ENCODE data around the gene DNAJC10.
A peak's percentile ranks its signal among the peaks of the same experiment; 100 is the strongest.

The DNAJC10 gene

DNA sequence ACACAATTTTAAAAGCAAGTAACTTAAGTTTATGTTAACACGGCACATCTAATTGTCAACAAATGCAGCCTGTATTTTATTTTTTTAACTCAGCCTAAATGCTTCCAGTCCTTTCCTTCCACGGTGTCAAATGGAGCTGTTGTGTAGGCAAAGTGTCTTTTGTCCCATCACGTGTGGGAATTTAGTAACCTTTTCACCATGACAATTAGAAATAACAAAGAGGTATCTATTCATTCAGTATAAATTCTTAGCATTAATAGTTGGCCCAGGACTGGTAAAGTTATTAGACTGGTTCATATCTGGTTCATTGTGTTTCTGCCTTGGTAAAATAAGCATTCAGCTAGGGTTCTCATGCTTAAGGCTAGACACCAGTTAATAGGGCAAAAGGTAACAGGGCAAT, 102.4 kb downstream of the DNAJC10 start:
- Histone ChIP-seq H3K27me3 (ENCODE audit: control insufficient read depth, insufficient read depth, low read length) (no peaks in the 10 kb centered on the region), H3K36me3 (ENCODE audit: control insufficient read depth, insufficient read depth, low read length) (no peaks in the 10 kb centered on the region), H3K9me3 (ENCODE audit: control insufficient read depth, insufficient read depth, low read length) (no peaks in the 10 kb centered on the region), H3K9ac (ENCODE audit: low read depth, low read length) (no peak overlapping the region), H3K4me1 (ENCODE audit: control insufficient read depth, insufficient read depth, low read length) (peaks cover 37% of the 10 kb centered on the region), H3K4me3 (ENCODE audit: low read depth, low read length) (peak overlapping the region; percentile 33), H3K27ac (ENCODE audit: low read depth, low read length) (peak overlapping the region; percentile 83)

DNA sequence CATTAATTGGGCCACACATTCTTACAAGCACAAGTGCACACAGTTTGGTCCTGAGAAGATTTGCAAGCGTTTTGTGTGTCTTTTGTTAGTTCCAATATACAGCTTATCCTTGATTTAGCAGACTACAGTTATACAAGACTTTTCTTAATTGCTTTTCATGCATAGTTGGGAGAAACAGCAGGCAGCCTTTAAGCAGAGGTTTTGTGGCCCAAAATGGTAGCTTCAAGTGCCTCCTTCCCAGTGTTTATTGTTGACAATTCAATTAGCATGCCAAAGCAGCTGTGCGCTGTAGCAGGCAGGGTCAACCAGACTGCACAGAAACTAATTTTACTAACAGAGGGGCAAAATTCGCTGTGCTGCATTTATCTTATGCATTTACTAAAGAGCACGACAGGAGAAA, 102.9 kb downstream of the DNAJC10 start:
- Histone ChIP-seq H3K4me1 (ENCODE audit: control insufficient read depth, insufficient read depth, low read length) (peaks cover 37% of the 10 kb centered on the region), H3K36me3 (ENCODE audit: control insufficient read depth, insufficient read depth, low read length) (no peaks in the 10 kb centered on the region), H3K9ac (ENCODE audit: low read depth, low read length) (no peak overlapping the region), H3K9me3 (ENCODE audit: control insufficient read depth, insufficient read depth, low read length) (no peaks in the 10 kb centered on the region), H3K27me3 (ENCODE audit: control insufficient read depth, insufficient read depth, low read length) (no peaks in the 10 kb centered on the region), H3K4me3 (ENCODE audit: low read depth, low read length) (peak overlapping the region; percentile 33), H3K27ac (ENCODE audit: low read depth, low read length) (peak overlapping the region; percentile 83)

DNA sequence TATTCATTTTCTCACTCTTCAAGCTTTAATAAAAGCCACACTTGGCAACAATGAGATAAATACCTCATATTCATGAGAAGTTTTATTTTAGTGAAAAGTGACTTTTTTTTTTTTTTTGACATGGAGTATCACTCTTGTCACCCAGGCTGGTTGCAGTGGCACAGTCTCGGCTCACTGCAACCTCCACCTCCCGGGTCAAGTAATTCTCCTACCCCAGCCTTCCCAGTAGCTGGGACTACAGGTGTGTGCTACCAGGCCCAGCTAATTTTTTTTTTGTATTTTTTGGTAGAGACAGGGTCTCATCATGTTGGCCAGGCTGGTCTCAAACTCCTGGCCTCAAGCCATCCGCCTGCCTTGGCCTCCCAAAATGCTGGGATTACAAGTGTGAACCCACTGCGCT, 103.4 kb downstream of the DNAJC10 start:
- H3K4me1 ChIP-seq (ENCODE audit: control insufficient read depth, insufficient read depth, low read length) = peaks cover 37% of the 10 kb centered on the region
- no peak overlapping the region for H3K9ac ChIP-seq (ENCODE audit: low read depth, low read length)
- no peak overlapping the region for H3K4me3 ChIP-seq (ENCODE audit: low read depth, low read length)
- H3K27ac ChIP-seq (ENCODE audit: low read depth, low read length) = peak overlapping the region; percentile 83
- no peaks in the 10 kb centered on the region for H3K27me3 ChIP-seq (ENCODE audit: control insufficient read depth, insufficient read depth, low read length)
- no peaks in the 10 kb centered on the region for H3K36me3 ChIP-seq (ENCODE audit: control insufficient read depth, insufficient read depth, low read length)
- H3K9me3 ChIP-seq (ENCODE audit: control insufficient read depth, insufficient read depth, low read length) = no peaks in the 10 kb centered on the region

DNA sequence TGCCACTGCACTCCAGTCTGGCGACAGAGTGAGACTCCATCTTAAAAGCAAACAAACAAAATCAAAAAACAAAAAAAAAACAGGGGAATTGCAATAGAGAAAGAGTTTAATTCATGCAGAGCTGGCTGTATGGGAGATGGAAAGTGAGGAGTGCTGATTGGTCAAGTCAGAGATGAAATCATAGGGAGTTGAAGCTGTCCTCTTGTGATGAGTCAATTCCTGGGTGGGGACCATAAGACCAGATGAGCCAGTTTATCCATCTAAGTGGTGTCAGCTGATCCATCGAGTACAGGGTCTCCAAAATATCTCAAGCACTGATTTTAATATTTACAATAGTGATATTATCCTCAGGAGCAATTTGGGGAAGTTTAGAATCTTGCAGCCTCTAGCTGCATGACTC, 105.1 kb downstream of the DNAJC10 start:
- H3K4me1 ChIP-seq (ENCODE audit: control insufficient read depth, insufficient read depth, low read length) = peaks cover 45% of the 10 kb centered on the region
- H3K4me3 ChIP-seq (ENCODE audit: low read depth, low read length) = no peak overlapping the region
- no peak overlapping the region for H3K9ac ChIP-seq (ENCODE audit: low read depth, low read length)
- no peaks in the 10 kb centered on the region for H3K36me3 ChIP-seq (ENCODE audit: control insufficient read depth, insufficient read depth, low read length)
- no peak overlapping the region for H3K27ac ChIP-seq (ENCODE audit: low read depth, low read length)
- no peaks in the 10 kb centered on the region for H3K27me3 ChIP-seq (ENCODE audit: control insufficient read depth, insufficient read depth, low read length)
- no peaks in the 10 kb centered on the region for H3K9me3 ChIP-seq (ENCODE audit: control insufficient read depth, insufficient read depth, low read length)

DNA sequence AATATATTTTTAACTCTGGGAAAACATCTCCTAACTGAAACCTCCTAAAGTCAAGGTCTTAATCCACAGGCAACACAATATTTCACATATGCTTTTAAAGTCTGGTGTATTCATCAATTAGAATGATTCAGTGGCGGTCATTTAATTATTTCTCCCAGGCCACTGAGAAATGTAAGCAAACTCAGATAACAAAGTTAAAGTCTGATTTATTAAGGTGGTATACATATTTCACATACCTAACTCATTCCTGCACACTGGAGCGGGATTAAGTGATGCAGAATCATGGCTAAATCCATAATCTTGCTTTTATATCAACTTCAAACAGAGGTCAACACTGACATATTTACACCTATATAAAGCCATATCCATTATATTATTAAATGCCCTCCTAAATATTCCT, 106.7 kb downstream of the DNAJC10 start:
- H3K4me1 ChIP-seq (ENCODE audit: control insufficient read depth, insufficient read depth, low read length) = peaks cover 42% of the 10 kb centered on the region
- H3K4me3 ChIP-seq (ENCODE audit: low read depth, low read length) = no peak overlapping the region
- H3K36me3 ChIP-seq (ENCODE audit: control insufficient read depth, insufficient read depth, low read length) = no peaks in the 10 kb centered on the region
- H3K27me3 ChIP-seq (ENCODE audit: control insufficient read depth, insufficient read depth, low read length) = no peaks in the 10 kb centered on the region
- H3K27ac ChIP-seq (ENCODE audit: low read depth, low read length) = no peak overlapping the region
- H3K9ac ChIP-seq (ENCODE audit: low read depth, low read length) = no peak overlapping the region
- no peaks in the 10 kb centered on the region for H3K9me3 ChIP-seq (ENCODE audit: control insufficient read depth, insufficient read depth, low read length)

DNA sequence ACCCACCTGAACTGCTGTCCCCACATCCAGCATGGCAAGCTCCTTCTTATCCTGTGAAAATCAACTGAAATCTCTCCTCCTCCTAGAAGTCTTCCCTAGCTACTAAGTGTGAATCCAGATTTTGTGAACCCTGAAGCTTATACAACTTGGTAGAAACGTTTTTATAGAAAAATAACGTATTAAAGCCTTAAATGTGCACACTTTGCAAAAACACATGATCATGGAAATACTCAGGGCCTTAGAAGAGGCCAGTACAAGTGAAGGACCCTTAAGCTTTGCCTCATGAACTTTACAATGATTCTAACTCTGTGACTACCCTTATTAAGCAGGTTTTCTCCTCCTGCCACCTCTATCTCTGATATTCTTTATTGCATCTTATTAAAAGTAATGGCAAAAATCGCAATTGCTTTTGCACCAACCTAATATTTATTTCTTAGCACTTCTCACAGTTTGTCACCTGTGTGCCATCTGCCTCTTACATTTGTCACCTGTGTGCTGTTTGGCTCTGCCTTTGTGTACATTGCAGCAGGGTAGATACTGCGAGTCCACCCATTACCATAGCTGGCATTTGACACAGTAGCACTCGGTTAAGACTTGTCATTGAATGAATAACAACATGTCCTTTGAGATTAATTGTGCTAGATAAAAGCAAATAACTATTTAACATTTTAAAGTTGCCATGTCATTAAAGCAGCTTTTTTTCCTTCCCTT, 108.2 kb downstream of the DNAJC10 start:
- Histone ChIP-seq H3K9ac (ENCODE audit: low read depth, low read length) (no peak overlapping the region), H3K27ac (ENCODE audit: low read depth, low read length) (no peak overlapping the region), H3K4me1 (ENCODE audit: control insufficient read depth, insufficient read depth, low read length) (peaks cover 27% of the 10 kb centered on the region), H3K36me3 (ENCODE audit: control insufficient read depth, insufficient read depth, low read length) (no peaks in the 10 kb centered on the region), H3K9me3 (ENCODE audit: control insufficient read depth, insufficient read depth, low read length) (no peaks in the 10 kb centered on the region), H3K27me3 (ENCODE audit: control insufficient read depth, insufficient read depth, low read length) (no peaks in the 10 kb centered on the region), H3K4me3 (ENCODE audit: low read depth, low read length) (no peak overlapping the region)

DNA sequence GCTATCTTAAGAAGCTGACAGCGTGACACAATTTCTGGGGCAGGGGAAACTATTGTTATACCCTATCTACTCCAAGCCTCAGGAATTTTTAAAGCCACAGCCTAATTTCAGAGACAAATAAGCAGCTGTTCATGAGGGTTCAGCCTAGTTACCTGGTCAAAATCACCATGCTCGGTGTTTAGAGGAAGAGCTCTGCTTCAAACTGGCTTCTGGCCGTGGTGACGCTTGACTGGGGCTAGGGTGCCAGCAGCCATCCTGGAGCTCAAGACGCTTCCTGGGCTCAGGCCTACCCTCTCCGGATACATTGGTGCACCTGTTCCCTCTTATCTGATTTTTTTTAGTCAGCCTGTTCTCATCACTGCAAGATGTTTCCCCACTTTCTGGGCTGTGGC, 108.7 kb downstream of the DNAJC10 start:
- no peak overlapping the region for H3K4me3 ChIP-seq (ENCODE audit: low read depth, low read length)
- H3K27ac ChIP-seq (ENCODE audit: low read depth, low read length) = no peak overlapping the region
- H3K9ac ChIP-seq (ENCODE audit: low read depth, low read length) = no peak overlapping the region
- H3K27me3 ChIP-seq (ENCODE audit: control insufficient read depth, insufficient read depth, low read length) = no peaks in the 10 kb centered on the region
- no peaks in the 10 kb centered on the region for H3K36me3 ChIP-seq (ENCODE audit: control insufficient read depth, insufficient read depth, low read length)
- no peaks in the 10 kb centered on the region for H3K9me3 ChIP-seq (ENCODE audit: control insufficient read depth, insufficient read depth, low read length)
- peaks cover 22% of the 10 kb centered on the region for H3K4me1 ChIP-seq (ENCODE audit: control insufficient read depth, insufficient read depth, low read length)

DNA sequence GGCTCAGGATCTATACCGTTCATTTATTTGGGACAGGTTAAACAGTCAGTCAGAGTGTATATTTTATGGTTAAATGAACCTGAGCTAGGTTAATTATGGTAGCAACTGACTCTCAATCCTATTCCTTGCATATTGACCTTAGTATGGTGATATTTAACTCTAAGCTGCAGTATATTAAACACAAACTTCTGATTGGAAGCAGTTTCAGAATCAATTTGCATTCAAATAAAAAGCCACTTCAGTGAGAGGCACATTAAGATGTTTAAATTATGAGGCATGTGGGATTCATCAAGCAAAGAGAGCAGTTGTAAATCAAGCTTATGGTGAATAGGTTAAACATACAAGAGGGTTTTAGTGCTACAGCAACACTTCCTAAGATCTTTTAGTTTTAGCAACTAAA, 110.0 kb downstream of the DNAJC10 start:
- Histone ChIP-seq H3K27me3 (ENCODE audit: control insufficient read depth, insufficient read depth, low read length) (no peaks in the 10 kb centered on the region), H3K9ac (ENCODE audit: low read depth, low read length) (no peak overlapping the region), H3K36me3 (ENCODE audit: control insufficient read depth, insufficient read depth, low read length) (no peaks in the 10 kb centered on the region), H3K4me1 (ENCODE audit: control insufficient read depth, insufficient read depth, low read length) (peaks cover 19% of the 10 kb centered on the region), H3K4me3 (ENCODE audit: low read depth, low read length) (no peak overlapping the region), H3K27ac (ENCODE audit: low read depth, low read length) (no peak overlapping the region), H3K9me3 (ENCODE audit: control insufficient read depth, insufficient read depth, low read length) (no peaks in the 10 kb centered on the region)

DNA sequence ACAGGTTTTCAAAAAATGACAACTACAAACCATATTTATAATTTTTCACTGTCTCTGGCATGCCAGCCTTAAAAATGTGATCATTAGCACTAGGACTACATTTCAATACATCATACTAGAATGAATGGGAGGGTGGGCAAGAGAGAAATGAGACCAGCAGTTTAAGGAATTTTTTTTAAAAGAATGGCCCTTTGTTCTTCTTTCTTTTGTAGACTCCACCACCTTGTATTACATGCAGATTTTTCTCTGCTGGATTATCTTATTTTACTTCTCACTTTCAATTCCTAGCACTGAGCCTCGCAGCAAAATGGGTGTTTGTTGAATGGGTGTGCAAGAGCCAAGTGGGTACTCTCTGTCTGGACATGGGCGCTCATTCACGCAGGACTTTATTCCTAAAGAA, 110.4 kb downstream of the DNAJC10 start:
- no peaks in the 10 kb centered on the region for H3K36me3 ChIP-seq (ENCODE audit: control insufficient read depth, insufficient read depth, low read length)
- peaks cover 19% of the 10 kb centered on the region for H3K4me1 ChIP-seq (ENCODE audit: control insufficient read depth, insufficient read depth, low read length)
- no peaks in the 10 kb centered on the region for H3K27me3 ChIP-seq (ENCODE audit: control insufficient read depth, insufficient read depth, low read length)
- no peak overlapping the region for H3K4me3 ChIP-seq (ENCODE audit: low read depth, low read length)
- no peak overlapping the region for H3K9ac ChIP-seq (ENCODE audit: low read depth, low read length)
- H3K9me3 ChIP-seq (ENCODE audit: control insufficient read depth, insufficient read depth, low read length) = no peaks in the 10 kb centered on the region
- no peak overlapping the region for H3K27ac ChIP-seq (ENCODE audit: low read depth, low read length)

DNA sequence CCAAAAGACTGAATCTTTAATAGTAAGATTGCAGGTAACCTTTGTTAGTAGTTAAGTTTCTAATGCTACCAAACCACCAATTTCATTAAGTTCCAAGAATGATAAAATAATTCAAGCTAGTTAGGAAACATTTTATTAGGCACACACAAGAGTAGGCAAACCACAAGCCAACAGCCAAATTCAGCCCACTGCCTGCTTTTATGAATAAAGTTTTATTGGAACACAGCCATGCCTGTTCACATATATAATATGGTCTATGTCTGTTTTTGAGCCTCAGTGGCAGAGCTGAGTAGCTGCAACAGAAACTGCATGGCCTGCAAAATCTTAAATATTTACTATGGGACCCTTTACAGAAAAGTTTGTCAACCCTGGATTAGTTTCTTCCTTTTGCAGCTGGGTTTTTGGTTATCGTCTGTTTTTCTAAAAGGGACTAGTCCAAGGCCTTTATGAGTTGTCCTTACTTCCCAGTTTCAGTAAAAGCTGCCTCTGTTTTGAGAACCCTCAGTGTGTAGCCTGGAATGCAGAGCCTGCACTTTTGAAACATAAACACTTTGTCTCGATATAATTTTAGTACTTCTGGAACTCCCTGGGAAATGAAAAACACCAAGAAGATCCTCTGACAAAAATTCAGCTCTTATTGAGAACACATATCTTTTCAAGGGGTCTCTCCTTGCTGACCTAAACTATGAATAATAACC, 111.3 kb downstream of the DNAJC10 start:
- Histone ChIP-seq H3K27me3 (ENCODE audit: control insufficient read depth, insufficient read depth, low read length) (no peaks in the 10 kb centered on the region), H3K36me3 (ENCODE audit: control insufficient read depth, insufficient read depth, low read length) (no peaks in the 10 kb centered on the region), H3K9ac (ENCODE audit: low read depth, low read length) (no peak overlapping the region), H3K4me3 (ENCODE audit: low read depth, low read length) (no peak overlapping the region), H3K4me1 (ENCODE audit: control insufficient read depth, insufficient read depth, low read length) (peaks cover 19% of the 10 kb centered on the region), H3K27ac (ENCODE audit: low read depth, low read length) (no peak overlapping the region), H3K9me3 (ENCODE audit: control insufficient read depth, insufficient read depth, low read length) (no peaks in the 10 kb centered on the region)

DNA sequence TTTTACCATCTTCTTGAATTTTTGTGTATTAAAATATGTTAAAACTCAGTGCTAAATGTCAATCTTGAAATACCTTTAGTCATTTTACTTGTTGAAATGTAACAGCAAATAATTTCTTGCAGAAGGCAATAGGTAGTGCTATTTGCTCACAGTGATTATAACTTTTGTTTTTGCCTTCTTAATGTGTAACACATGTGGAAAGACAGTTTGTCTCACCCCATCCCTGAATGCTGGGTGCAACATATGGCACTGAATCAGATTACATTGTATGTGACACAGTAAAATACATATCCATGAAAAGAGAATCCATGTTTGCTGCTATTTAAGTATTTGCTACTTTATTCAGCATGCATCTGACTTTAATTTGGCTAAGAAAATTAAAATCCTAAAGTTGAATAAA, 115.0 kb downstream of the DNAJC10 start:
- Histone ChIP-seq H3K4me3 (ENCODE audit: low read depth, low read length) (no peak overlapping the region), H3K27me3 (ENCODE audit: control insufficient read depth, insufficient read depth, low read length) (no peaks in the 10 kb centered on the region), H3K27ac (ENCODE audit: low read depth, low read length) (no peak overlapping the region), H3K9me3 (ENCODE audit: control insufficient read depth, insufficient read depth, low read length) (no peaks in the 10 kb centered on the region), H3K9ac (ENCODE audit: low read depth, low read length) (no peak overlapping the region), H3K4me1 (ENCODE audit: control insufficient read depth, insufficient read depth, low read length) (peaks cover 12% of the 10 kb centered on the region), H3K36me3 (ENCODE audit: control insufficient read depth, insufficient read depth, low read length) (no peaks in the 10 kb centered on the region)

Measured in HUES48 (cell line).